CD4-positive, alpha-beta T cell treated with Interleukin-15 for 1 hour (primary cell): ENCODE measurements around the gene PIP4K2B.
"Not testable (repeated sequence)": the region's sequence is repeated elsewhere in the genome, so short reads cannot be mapped to it uniquely, and the experiment has no call there.

Experiments used
- DNase-seq: peaks from one replicate; pipeline ENCODE4 v3.0.0-alpha.2; 2020

PIP4K2B gene

GRCh38 chr17:38799501-38800236 lies at the start of gene PIP4K2B:
Gene PIP4K2B, minus strand, starts transcription at chr17:38799556. Its CDS starts 132 bp downstream, at chr17:38799424.
- DNase-seq = peak; percentile 93

GRCh38 chr17:38848557-38848891 lies 49.2 kb upstream of the PIP4K2B start:
- no peak for DNase-seq

DNA sequence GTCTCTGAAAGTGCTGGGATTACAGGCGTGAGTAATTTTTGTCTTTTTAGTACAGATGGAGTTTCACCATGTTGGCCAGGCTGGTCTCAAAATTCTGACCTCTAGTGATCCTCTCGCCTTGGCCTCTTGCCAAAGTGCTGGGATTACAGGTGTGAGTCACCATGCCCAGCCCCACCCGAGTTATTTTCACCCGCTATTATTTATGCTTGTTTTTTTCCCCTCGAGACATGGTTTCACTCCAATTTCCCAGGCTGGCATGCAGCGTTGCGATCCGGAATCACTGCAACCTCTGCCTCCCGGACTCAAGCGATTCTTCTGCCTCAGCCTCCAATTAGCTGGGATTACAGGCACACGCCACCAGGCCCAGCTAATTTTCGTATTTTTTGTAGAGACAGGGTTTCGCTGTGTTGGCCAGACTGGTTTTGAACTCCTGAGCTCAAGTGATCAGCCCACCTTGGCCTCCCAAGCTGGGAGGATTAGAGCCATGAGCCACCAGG lies 45.0 kb upstream of the PIP4K2B start:
- DNase-seq = no peak

- DNase-seq = no peak
These were observed 26.4 kb upstream of the PIP4K2B start for GRCh38 chr17:38825762-38826247.

DNA sequence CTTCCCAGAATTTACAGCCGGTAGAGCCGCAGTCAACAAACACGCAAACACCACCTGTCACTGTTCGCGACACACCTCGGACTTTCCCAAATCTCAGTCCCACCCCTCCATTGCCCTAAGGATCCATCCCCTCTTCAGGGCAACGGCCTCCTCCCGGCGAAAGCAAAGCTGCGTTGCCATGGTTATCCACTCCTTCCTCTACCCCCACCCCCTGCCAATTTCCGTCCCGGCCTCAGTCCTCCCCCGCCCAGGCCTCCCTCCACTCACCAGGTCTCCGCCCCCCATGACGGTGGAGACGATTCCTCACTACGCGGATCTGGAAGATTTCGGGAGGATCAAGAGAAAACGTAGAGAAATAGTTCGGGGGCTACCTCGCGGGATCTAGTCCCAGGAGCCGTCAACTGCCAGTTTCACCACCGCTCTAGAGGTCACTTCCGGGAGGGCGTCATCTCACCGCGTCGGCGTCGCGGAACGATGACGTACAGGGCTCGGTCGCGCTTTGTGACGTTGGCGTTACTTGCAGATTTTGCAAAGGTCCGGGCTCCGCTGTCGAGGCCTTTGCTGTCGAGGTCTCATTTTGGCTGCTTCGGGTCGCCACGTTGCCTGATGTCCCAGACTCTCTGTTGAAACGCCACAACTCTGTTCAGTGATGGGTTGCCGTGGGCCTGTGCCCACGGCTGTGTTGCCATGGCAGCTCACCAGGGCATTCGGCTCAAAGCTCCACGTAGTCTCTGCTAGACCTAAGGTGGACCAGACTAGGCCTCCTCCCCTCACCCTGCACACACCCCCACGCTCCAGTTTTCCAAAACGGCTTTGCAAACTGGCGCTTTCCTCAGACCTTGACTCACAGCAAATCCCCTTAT lies 25.8 kb upstream of the PIP4K2B start, which contains the start of gene CWC25:
Gene CWC25, minus strand, starts transcription at position 423 of the 863 bp plus-strand sequence. Its CDS starts 138 bp downstream, at position 285.
- peak; percentile 96 for DNase-seq

GRCh38 chr17:38815576-38816193 lies 16.3 kb upstream of the PIP4K2B start:
- DNase-seq = no peak

- DNase-seq = no peak
These were observed 10.5 kb upstream of the PIP4K2B start for GRCh38 chr17:38809828-38810227.

- no peak for DNase-seq
These were observed 943 bp upstream of the PIP4K2B start for GRCh38 chr17:38800237-38800760.

- DNase-seq = peak; percentile 33
These were observed 499 bp downstream of the PIP4K2B start for GRCh38 chr17:38798614-38799500.

DNA sequence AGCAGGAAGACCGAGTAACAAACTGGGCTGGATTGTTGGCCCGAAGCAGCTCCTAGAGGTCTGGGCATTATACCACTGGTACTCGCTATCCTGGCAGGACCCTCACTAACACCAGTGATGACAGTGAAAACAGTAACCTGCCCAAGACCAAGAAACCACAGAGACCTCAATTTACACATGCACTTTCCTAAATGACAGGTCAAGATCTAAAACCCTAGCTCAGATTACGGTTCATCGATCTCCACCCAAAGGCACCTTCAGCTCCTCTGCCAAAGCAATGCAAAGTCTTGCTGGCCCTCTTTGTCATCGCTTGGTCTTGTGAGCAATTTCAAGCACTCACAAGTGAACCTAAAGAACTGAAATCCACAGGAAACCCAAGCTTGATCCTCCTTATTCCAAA lies 1.5 kb downstream of the PIP4K2B start:
- no peak for DNase-seq

GRCh38 chr17:38797158-38797490 lies 2.2 kb downstream of the PIP4K2B start:
- no peak for DNase-seq

DNA sequence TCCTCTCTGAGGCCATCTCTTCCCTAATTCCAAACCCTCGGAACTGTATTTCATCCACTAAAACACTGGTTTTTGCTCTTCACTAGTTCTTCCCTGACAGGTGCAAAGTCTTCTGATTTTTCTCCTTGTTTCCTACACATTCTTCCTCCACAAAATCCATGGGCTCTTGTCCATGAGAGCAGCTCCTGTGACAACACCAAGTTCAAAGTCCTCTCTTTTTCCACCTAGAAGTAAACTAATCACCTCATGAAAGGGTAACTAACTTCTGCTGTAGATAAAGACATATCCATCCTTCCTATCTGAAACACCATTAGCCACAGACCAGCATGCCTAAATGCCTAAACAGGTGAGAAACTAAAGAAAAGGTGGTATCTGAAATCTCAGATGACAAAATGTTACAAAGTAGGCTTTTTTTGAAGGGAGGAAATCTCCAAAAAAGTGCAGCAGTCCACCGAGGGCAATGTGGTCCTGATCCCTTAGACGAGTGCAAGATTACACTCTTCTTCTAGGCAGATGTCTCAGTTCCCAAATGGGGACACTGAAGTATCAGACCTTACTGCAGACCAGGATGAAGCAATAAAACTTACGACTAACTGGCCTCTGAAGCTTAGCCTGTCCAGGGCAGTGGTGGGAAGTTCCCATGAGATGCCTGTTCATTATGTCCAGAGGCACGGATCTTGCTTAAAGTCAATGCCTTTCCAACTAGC lies 2.8 kb downstream of the PIP4K2B start:
- no peak for DNase-seq

DNA sequence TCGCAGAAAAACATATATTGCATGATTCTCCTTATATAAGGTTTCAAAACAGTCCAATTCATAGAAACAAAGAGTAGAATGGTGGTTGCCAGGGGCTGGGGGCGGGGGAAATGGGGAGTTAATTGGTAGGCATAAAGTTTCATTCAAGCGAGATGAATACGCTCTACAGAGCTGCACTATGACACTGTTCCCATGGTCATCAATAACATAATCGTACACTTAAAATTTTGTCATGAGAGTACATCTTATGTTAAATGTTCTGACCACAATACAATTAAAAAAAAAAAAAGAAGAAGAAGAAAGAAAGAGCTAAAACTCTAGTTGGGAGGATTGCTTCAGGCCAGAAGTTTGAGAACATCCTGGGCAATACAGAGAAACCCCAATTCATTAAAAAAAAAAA lies 5.1 kb downstream of the PIP4K2B start:
- no peak for DNase-seq

DNA sequence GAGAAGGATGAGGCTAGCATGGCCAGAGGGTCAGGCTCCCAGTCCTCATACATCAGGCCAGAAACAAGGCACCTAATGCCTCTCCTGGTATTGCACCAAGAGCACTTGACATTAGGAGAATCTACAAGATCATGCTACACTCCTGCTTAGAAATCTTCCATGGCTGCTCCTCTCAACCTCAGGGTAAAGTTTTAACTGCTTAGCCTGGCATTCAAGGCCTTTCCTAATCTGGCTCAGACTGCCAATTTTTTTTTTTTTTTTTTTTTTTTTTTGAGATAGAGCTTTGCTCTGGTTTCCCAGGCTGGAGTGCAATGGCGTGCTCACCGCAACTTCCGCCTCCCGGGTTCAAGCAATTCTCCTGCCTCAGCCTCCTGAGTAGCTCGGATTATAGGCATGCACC lies 8.2 kb downstream of the PIP4K2B start:
- DNase-seq = no peak

- not testable (repeated sequence) for DNase-seq
These were observed 9.1 kb downstream of the PIP4K2B start for GRCh38 chr17:38790148-38790707.

- no peak for DNase-seq
These were observed 10.2 kb downstream of the PIP4K2B start for GRCh38 chr17:38789185-38789584.

DNA sequence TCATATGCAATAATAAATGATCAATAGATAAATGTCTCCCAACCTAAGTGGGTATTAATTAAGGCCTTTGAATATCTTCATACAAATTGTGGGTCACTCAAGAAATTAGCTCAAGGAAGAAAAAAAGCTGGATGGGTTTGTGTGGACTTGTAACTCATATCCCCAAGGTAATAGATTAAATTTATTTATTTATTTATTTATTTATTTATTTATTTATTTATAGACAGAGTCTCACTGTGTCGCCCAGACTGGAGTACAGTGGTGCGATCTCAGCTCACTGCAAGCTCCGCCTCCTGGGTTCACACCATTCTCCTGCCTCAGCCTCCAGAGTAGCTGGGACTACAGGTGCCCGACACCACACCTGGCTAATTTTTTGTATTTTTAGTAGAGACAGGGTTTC lies 11.4 kb downstream of the PIP4K2B start:
- DNase-seq = not testable (repeated sequence)

- no peak for DNase-seq
These were observed 13.0 kb downstream of the PIP4K2B start for GRCh38 chr17:38786372-38786771.

DNA sequence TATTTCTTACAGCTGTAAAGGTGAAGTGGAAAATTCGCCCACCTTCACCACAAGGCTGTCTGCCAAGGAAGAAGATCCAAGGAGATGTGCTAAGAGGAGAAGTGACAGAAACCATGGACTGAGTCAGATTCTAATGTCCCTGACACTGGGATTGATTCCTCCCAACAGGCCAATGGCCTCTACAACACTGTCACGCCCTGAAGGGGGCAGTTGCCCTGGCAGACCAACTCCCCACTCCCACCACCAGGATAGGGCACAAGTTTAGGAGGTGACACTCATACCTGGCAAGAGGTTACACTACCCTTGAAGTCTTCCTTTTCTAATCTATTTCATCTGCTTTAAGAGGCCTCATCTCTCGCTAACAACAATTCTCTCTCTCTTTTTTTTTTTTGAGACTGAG lies 16.1 kb downstream of the PIP4K2B start:
- no peak for DNase-seq

DNA sequence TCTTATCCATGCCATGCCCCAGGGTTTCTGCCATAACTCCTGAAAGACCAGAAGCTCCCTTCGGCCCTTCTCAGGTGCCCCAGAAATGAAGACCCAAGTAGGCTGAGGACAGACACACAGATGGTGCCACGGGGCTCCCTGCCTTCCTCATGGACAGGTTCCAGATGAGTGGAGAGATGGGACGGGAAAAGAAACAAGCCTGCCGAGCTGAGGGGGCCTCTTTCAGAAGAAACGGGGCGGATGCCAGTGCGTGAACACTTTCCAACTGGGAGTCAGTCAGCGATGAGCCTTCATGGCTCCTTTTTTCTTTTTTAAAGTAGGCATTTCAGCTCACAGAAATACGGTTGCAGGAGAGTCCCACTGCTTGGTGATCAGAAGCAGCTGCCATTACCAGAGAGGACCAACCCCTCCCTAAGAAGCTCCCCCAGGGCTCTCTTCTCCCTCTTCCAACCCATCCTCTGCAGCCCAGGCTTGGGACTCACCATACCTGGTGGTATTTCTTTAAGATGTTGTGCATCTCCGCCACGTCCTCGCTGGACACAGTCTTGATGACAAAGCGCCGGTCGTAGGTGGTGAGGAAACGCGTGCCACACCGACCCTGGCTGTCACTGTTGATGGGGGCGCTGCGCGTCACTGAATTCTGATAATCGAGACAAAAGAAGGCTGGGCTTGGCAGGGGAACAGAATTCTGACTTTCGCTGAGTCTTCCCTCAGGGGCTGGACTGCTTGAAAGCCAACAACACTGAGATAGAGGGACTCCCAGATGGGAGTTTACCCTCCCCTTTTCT lies 19.2 kb downstream of the PIP4K2B start:
- no peak for DNase-seq
